GM12878 (cell line): ENCODE data around the gene GTF3A. TPM values are rescaled to one million over a fixed set of nuclear protein-coding genes. Genes with fewer than 3 reads are reported as not detected.

Experiments
- ATAC-seq: fragments of 200-7000 bp; cut with Tn5 transposase; 3 replicates; pipeline ENCODE4 v1.9.1; 2020; ENCODE audit warnings: mild to moderate bottlenecking, moderate library complexity
- BruUV-seq: library from RNA; stranded (reverse); fragments of 400-500 nt; replicated peaks from 2 replicates; lab custom pipeline; 2021; lab: Mats Ljungman, UMichigan
- CTCF ChIA-PET: fragments of 300-600 bp; sonication (Branson Sonifier 250); formaldehyde crosslinking; extraction: SDS; loops from one replicate; lab custom pipeline; 2021; ENCODE audit warnings: inconsistent platforms; lab: Yijun Ruan, JAX
- POLR2A ChIA-PET: fragments of 350-600 bp; formaldehyde crosslinking; extraction: SDS; loops from one replicate; lab custom pipeline; 2021; ENCODE audit warnings: inconsistent platforms; lab: Charles Lee
- RAD21 ChIA-PET: fragments of 300-600 bp; sonication (Branson Sonifier 250); formaldehyde crosslinking; loops from one replicate; lab custom pipeline; 2023; ENCODE audit warnings: antibody characterized with exemption; ENCODE audit not compliant: unreplicated experiment; lab: Charles Lee
- SMC1A ChIA-PET: fragments of 300-600 bp; sonication (Branson Sonifier 250); formaldehyde crosslinking; loops from one replicate; lab custom pipeline; 2023; ENCODE audit not compliant: unreplicated experiment, uncharacterized antibody; lab: Charles Lee
- DNase-seq: peaks from one replicate; pipeline ENCODE4 v3.0.0-alpha.2; 2011; ENCODE audit warnings: low read depth, low spot score
- FAIRE-seq: peaks from 3 replicates; lab custom pipeline; 2011; peaks lifted over from hg19 to GRCh38; lab: Jason Lieb, UNC
- H2AFZ ChIP-seq: 2 replicates; pipeline ENCODE4 v1.6.0; 2011; ENCODE audit warnings: low read depth, low read length, control low read depth; ENCODE audit not compliant: control insufficient read depth
- H3K27ac ChIP-seq: 2 replicates; pipeline ENCODE4 v1.5.1; 2011; ENCODE audit warnings: control low read depth; ENCODE audit not compliant: control insufficient read depth, insufficient read depth
- H3K27me3 ChIP-seq, 2 experiments: replicated peaks in 1 of 2; 2 replicates each; pipeline versions ENCODE4 v1.6.0 to v1.6.1; 2011; ENCODE audit warnings: low read length in 1 of 2; ENCODE audit not compliant: control insufficient read depth in 2 of 2, insufficient read depth in 2 of 2
- H3K36me3 ChIP-seq, 2 experiments: 2 replicates each; pipeline ENCODE4 v1.5.1; 2011; ENCODE audit warnings: low read length in 1 of 2; ENCODE audit not compliant: control insufficient read depth in 2 of 2, insufficient read depth in 2 of 2
- H3K4me1 ChIP-seq: 2 replicates; pipeline ENCODE4 v1.6.1; 2011; ENCODE audit warnings: mild to moderate bottlenecking, low read length, moderate library complexity, mixed read lengths; ENCODE audit not compliant: control insufficient read depth, insufficient read depth
- H3K4me2 ChIP-seq: 2 replicates; pipeline ENCODE4 v1.6.0; 2011; ENCODE audit warnings: control low read depth; ENCODE audit not compliant: control insufficient read depth, insufficient read depth
- H3K4me3 ChIP-seq: fragments of 200-600 bp; sonication (generic); 2 replicates; pipeline ENCODE4 v1.5.1; 2016
- H3K79me2 ChIP-seq: 2 replicates; pipeline ENCODE4 v1.6.0; 2011; ENCODE audit warnings: low read length; ENCODE audit not compliant: control insufficient read depth, insufficient read depth
- H3K9ac ChIP-seq: 2 replicates; pipeline ENCODE4 v1.8.0; 2011; ENCODE audit warnings: low read length, control low read depth, mixed read lengths; ENCODE audit not compliant: control insufficient read depth, insufficient read depth
- H3K9me3 ChIP-seq: replicated peaks from 3 replicates; pipeline ENCODE4 v1.5.1; 2011; ENCODE audit warnings: mild to moderate bottlenecking, low read length; ENCODE audit not compliant: control insufficient read depth, insufficient read depth
- H4K20me1 ChIP-seq: 2 replicates; pipeline ENCODE4 v1.6.0; 2011; ENCODE audit not compliant: control insufficient read depth, insufficient read depth
- CHD1 ChIP-seq: IDR thresholded peaks from 2 replicates; pipeline ENCODE4 v1.6.1; 2012; ENCODE audit warnings: low read depth, low read length, improper control_type of control experiment
- KAT2A ChIP-seq: conservative IDR thresholded peaks from 2 replicates; pipeline ENCODE4 v1.6.1; 2011; ENCODE audit warnings: low read depth, low read length; ENCODE audit not compliant: control insufficient read depth
- MEF2B ChIP-seq: fragments of 450-650 bp; IDR thresholded peaks from 2 replicates; pipeline ENCODE4 v1.6.1; 2018; ENCODE audit warnings: mild to moderate bottlenecking, moderate library complexity; ENCODE audit not compliant: partially characterized antibody, poor library complexity, severe bottlenecking
- NFYA ChIP-seq: IDR thresholded peaks from 2 replicates; pipeline ENCODE4 v1.6.1; 2011; ENCODE audit warnings: low read depth, mild to moderate bottlenecking, low read length, improper control_type of control experiment, borderline replicate concordance
- NR2F1 ChIP-seq: fragments of 450-650 bp; conservative IDR thresholded peaks from 2 replicates; pipeline ENCODE4 v1.6.1; 2017; ENCODE audit warnings: mild to moderate bottlenecking
- SUPT20H ChIP-seq: IDR thresholded peaks from 2 replicates; pipeline ENCODE4 v1.6.1; 2011; ENCODE audit warnings: low read depth, mild to moderate bottlenecking, low read length, moderate library complexity, borderline replicate concordance; ENCODE audit not compliant: control insufficient read depth
- WGBS: methylation state at CpG from one replicate; pipeline ENCODE4 v1.1.6; 2016; ENCODE audit warnings: low lambda C conversion rate; ENCODE audit not compliant: insufficient replicate concordance, insufficient coverage; ENCODE audit errors: missing lambda C conversion rate; 5-methylcytosine and 5-hydroxymethylcytosine counted together
- in situ Hi-C: fragments of 300-500 bp; cut with MboI; formaldehyde crosslinking; loops from 9 replicates; pipeline ENCODE4 v1.14.3; 2018; ENCODE audit warnings: mixed read lengths
- intact Hi-C: fragments of 100-400 bp; cut with micrococcal nuclease; formaldehyde crosslinking; loops from one replicate; pipeline ENCODE4 v1.14.2; 2022; ENCODE audit not compliant: unreplicated experiment
- polyA plus RNA-seq, 11 experiments: library from polyadenylated mRNA; depleted of rRNA in 4 of 11; unstranded in 6 of 11; stranded (reverse) in 5 of 11; fragments of >200 nt; fragmentation: Nextera tagmentation in 4 of 11; fragmentation: Illumina TruSeq in 1 of 11; extraction: Ambion mirVana in 4 of 11; extraction: Trizol in 1 of 11; gene quantifications; 1 replicate in 1 of 11; 2 replicates in 10 of 11; pipeline versions ENCODE4 v1.2.1 to v1.2.3, GENCODE V29; 2011 to 2016; ENCODE audit warnings: inconsistent platforms in 2 of 11, missing spikeins in 2 of 11, low read depth in 1 of 11
- total RNA-seq, 4 experiments: library from RNA; depleted of rRNA in 3 of 4; stranded (reverse); fragments of >200 nt in 3 of 4; fragmentation: Illumina TruSeq in 1 of 4; extraction: Trizol in 1 of 4; gene quantifications; 2 replicates each; pipeline versions ENCODE4 v1.2.1 to v1.2.3, GENCODE V29; 2013 to 2021
- TF ChIP-seq, protein P1 (sequence below): IDR thresholded peaks from 2 replicates; pipeline ENCODE4 v1.6.1; 2011; ENCODE audit warnings: borderline replicate concordance, low read depth, mild to moderate bottlenecking, moderate library complexity, low read length; ENCODE audit not compliant: insufficient read depth, poor library complexity, severe bottlenecking

Gene GTF3A
- total and polyA plus RNA-seq, 10 of the 15 experiments (the other 5 are each of a cell fraction or from before 2014, with no cell fraction given) = 74.2 to 524 (median 216) TPM

DNA sequence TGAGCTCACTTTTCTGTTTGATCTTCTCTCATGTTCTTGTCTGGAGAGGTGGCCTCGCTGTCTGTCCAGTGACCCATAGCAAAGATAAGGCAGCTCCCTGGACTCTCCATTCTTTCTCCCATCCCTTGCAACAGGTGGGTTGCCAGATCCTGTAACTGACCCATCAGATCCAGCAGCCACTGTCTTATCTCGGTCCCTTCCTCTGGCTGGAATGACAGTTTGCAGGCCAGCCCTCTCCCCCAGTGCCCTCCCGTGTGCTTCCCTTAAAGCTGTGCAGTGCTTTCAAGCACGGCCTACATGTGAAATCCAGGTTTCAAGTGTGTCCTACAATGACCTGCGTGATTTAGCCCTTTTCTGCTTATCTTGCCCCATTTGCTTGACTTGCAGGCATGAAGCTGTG, 3.7 kb downstream of the GTF3A start:
- Histone ChIP-seq H3K4me3 (no peak overlapping the region), H3K4me2 (no peak overlapping the region), H2AFZ (no peak overlapping the region), H3K36me3 (peaks cover 15 to 21% of the 10 kb centered on the region in 2 experiments), H4K20me1 (peaks cover 8% of the 10 kb centered on the region), H3K9ac (no peak overlapping the region; the same call in 1 of the 2 replicates), H3K9me3 (no peaks in the 10 kb centered on the region), H3K27me3 (no peaks in the 10 kb centered on the region), H3K79me2 (peaks cover 34% of the 10 kb centered on the region), H3K27ac (no peak overlapping the region), H3K4me1 (peaks cover 12% of the 10 kb centered on the region)
- in situ Hi-C loops = no loop called here
- BruUV-seq = no TSS peak
- TF ChIP-seq CHD1 (no peak), MEF2B (no peak), SUPT20H (no peak), NR2F1 (no peak), NFYA (no peak), KAT2A (no peak)
- TF ChIP-seq, protein P1, sequence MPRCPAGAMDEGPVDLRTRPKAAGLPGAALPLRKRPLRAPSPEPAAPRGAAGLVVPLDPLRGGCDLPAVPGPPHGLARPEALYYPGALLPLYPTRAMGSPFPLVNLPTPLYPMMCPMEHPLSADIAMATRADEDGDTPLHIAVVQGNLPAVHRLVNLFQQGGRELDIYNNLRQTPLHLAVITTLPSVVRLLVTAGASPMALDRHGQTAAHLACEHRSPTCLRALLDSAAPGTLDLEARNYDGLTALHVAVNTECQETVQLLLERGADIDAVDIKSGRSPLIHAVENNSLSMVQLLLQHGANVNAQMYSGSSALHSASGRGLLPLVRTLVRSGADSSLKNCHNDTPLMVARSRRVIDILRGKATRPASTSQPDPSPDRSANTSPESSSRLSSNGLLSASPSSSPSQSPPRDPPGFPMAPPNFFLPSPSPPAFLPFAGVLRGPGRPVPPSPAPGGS = no peak
- CTCF ChIA-PET = interaction anchor here (0.8 to 4.2 kb wide), 4 partner anchors 17 to 398 kb away, joined by 3 to 30 read pairs (median 12); partner anchors contain the start of gene MTIF3
- POLR2A ChIA-PET = interaction anchor here (1.0 to 1.4 kb wide), 2 partner anchors 20 to 21 kb away, joined by 3 to 4 read pairs; no protein-coding TSS in a partner anchor
- FAIRE-seq (no peak), DNase-seq (no peak), ATAC-seq (no peak)
- RAD21 ChIA-PET = interaction anchor here (5.4 kb wide), 1 partner anchor 21 kb away, joined by 32 read pairs; the partner anchor contains the start of gene MTIF3
- intact Hi-C loops = loop anchor here (5.0 kb wide), 1 partner anchor 194 kb away; the partner anchor contains the start of genes LNX2 and POLR1D
- SMC1A ChIA-PET = interaction anchor here (0.8 to 6.3 kb wide), 6 partner anchors 8 to 58 kb away, joined by 3 to 41 read pairs (median 8); partner anchors contain the start of gene MTIF3
- 100% methylated on average over 5 of the region's 5 CpGs for WGBS
